ENCODE measurements around the gene NKX6-2.

- TF ChIP-seq CTCF (conservative IDR thresholded peaks at IDR 0.05; ENCODE audit: low read depth in 2 of 2) (no peak), REST (IDR thresholded peaks at IDR 0.05; ENCODE audit: unreplicated experiment) (no peak)
Measured at GRCh38 chr10:132802048-132802447, 16.1 kb upstream of the NKX6-2 start.
